Suprapubic skin (tissue), 4 donors: Measurements from ENCODE around the gene THRB.

Experiments
- EP300 ChIP-seq: sonication (generic); formaldehyde crosslinking; IDR thresholded peaks from one replicate; pipeline ENCODE4 v1.6.1; 2017; ENCODE audit warnings: antibody characterized with exemption
- POLR2A ChIP-seq, 2 donors: fragments of 450-650 bp; IDR thresholded peaks; one replicate each; pipeline ENCODE4 v1.6.1; 2017; ENCODE audit warnings: antibody characterized with exemption in 2 of 2, mild to moderate bottlenecking in 2 of 2, moderate library complexity in 2 of 2
- POLR2AphosphoS5 ChIP-seq, 3 donors: sonication (generic); formaldehyde crosslinking; IDR thresholded peaks; one replicate each; pipeline ENCODE4 v1.6.1; 2017; ENCODE audit warnings: antibody characterized with exemption in 3 of 3
- TF ChIP-seq, protein P1 (sequence below), 2 donors: fragments of 200-600 bp in 1 of 2; fragments of 450-650 bp in 1 of 2; sonication (generic) in 1 of 2; IDR thresholded peaks; one replicate each; pipeline ENCODE4 v1.5.1; 2016 to 2019; ENCODE audit warnings: antibody characterized with exemption in 2 of 2, mild to moderate bottlenecking in 1 of 2, moderate library complexity in 1 of 2

DNA sequence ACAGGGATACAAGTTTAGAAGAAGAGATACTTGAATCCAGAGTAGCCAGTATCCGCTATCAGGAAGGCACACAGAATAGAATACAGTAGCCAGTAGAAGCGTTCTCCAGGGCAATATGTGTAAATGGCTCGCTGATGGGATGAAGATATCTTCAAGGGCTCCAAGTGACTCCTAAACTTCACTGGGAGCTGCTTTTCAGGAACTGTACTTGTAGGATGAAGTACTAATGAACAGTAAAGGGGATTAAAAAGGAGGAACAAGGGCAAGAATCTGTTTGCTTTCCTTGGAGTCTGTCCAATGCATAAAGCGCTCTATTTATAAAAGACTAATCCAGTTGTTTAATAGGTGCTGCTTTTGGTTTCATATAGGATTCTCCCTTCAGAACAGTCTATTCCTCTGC, 78.4 kb downstream of the THRB start:
- TF ChIP-seq, protein P1, sequence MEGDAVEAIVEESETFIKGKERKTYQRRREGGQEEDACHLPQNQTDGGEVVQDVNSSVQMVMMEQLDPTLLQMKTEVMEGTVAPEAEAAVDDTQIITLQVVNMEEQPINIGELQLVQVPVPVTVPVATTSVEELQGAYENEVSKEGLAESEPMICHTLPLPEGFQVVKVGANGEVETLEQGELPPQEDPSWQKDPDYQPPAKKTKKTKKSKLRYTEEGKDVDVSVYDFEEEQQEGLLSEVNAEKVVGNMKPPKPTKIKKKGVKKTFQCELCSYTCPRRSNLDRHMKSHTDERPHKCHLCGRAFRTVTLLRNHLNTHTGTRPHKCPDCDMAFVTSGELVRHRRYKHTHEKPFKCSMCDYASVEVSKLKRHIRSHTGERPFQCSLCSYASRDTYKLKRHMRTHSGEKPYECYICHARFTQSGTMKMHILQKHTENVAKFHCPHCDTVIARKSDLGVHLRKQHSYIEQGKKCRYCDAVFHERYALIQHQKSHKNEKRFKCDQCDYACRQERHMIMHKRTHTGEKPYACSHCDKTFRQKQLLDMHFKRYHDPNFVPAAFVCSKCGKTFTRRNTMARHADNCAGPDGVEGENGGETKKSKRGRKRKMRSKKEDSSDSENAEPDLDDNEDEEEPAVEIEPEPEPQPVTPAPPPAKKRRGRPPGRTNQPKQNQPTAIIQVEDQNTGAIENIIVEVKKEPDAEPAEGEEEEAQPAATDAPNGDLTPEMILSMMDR (IDR thresholded peaks at IDR 0.05) = no peak
- no peak for TF ChIP-seq POLR2A (IDR thresholded peaks at IDR 0.05)
- no peak for TF ChIP-seq POLR2AphosphoS5 (IDR thresholded peaks at IDR 0.05)
- no peak for TF ChIP-seq EP300
